Neural cell (in vitro differentiated cells): ENCODE results near the gene LMOD1. TPM values are rescaled to one million over a fixed set of nuclear protein-coding genes. Genes with fewer than 3 reads are reported as not detected.

Source experiments
- H2AFZ ChIP-seq: fragments of 200-600, 300-800 bp; sonication (generic), shearing (Covaris generic); 2 replicates; pipeline ENCODE4 v1.6.0; 2014; ENCODE audit warnings: low read depth, mild to moderate bottlenecking, antibody characterized with exemption, low read length, moderate library complexity
- H3F3A ChIP-seq: fragments of 200-600 bp; shearing (Covaris generic); 2 replicates; pipeline ENCODE4 v1.6.1; 2016; ENCODE audit warnings: mild to moderate bottlenecking, moderate library complexity, mixed read lengths, antibody characterized with exemption, low read length; ENCODE audit not compliant: insufficient read depth, poor library complexity, severe bottlenecking
- H3K27ac ChIP-seq: fragments of 200-600, 300-800 bp; sonication (generic), shearing (Covaris generic); 2 replicates; pipeline ENCODE4 v1.5.1; 2014; ENCODE audit warnings: mild to moderate bottlenecking, low read length, moderate library complexity
- H3K27me3 ChIP-seq: fragments of 300-800, 200-600 bp; sonication (generic), shearing (Covaris generic); 2 replicates; pipeline ENCODE4 v1.6.0; 2014; ENCODE audit warnings: mild to moderate bottlenecking, low read depth, low read length, moderate library complexity; ENCODE audit not compliant: insufficient read depth
- H3K36me3 ChIP-seq: fragments of 300-800, 200-600 bp; sonication (generic), shearing (Covaris generic); 2 replicates; pipeline ENCODE4 v1.5.1; 2014; ENCODE audit warnings: mild to moderate bottlenecking, antibody characterized with exemption, low read length, moderate library complexity; ENCODE audit not compliant: insufficient read depth
- H3K4me2 ChIP-seq: fragments of 300-800, 200-600 bp; sonication (generic), shearing (Covaris generic); 2 replicates; pipeline ENCODE4 v1.6.0; 2014; ENCODE audit warnings: mild to moderate bottlenecking, low read length
- H3K4me3 ChIP-seq: fragments of 300-800, 200-600 bp; sonication (generic), shearing (Covaris generic); 2 replicates; pipeline ENCODE4 v1.5.1; 2014; ENCODE audit warnings: mild to moderate bottlenecking, low read length, moderate library complexity
- H3K79me2 ChIP-seq: fragments of 200-600 bp; shearing (Covaris generic); replicated peaks from 2 replicates; pipeline ENCODE4 v1.6.0; 2014; ENCODE audit warnings: mild to moderate bottlenecking, low read length, moderate library complexity; ENCODE audit not compliant: insufficient read depth
- H3K9ac ChIP-seq: fragments of 300-800, 200-600 bp; sonication (generic), shearing (Covaris generic); 2 replicates; pipeline ENCODE4 v1.6.1; 2016; ENCODE audit warnings: mild to moderate bottlenecking, low read length, mixed read lengths
- H3K9me2 ChIP-seq: fragments of 200-600 bp; shearing (Covaris generic); 2 replicates; pipeline ENCODE4 v1.6.1; 2016; ENCODE audit warnings: mild to moderate bottlenecking, low read length, mixed read lengths; ENCODE audit not compliant: insufficient read depth
- H3K9me3 ChIP-seq: fragments of 200-600, 300-800 bp; sonication (generic), shearing (Covaris generic); 2 replicates; pipeline ENCODE4 v1.6.1; 2016; ENCODE audit warnings: mild to moderate bottlenecking, mixed run types, low read length, moderate library complexity, mixed read lengths
- H4K20me1 ChIP-seq: fragments of 200-600 bp; shearing (Covaris generic); 2 replicates; pipeline ENCODE4 v1.6.1; 2016; ENCODE audit warnings: mild to moderate bottlenecking, mixed run types; ENCODE audit not compliant: insufficient read depth
- CTCF ChIP-seq: fragments of 450-650 bp; IDR thresholded peaks from 2 replicates; pipeline ENCODE4 v1.5.1; 2014; ENCODE audit warnings: antibody characterized with exemption, mild to moderate bottlenecking, moderate library complexity; ENCODE audit not compliant: poor library complexity, severe bottlenecking
- EP300 ChIP-seq: fragments of 450-650 bp; conservative IDR thresholded peaks from 2 replicates; pipeline ENCODE4 v1.6.1; 2014; ENCODE audit warnings: antibody characterized with exemption, mild to moderate bottlenecking, moderate library complexity; ENCODE audit not compliant: poor library complexity, severe bottlenecking
- EZH2 ChIP-seq: fragments of 200-600, 300-800 bp; shearing (Covaris generic), sonication (generic); IDR thresholded peaks from 2 replicates; pipeline ENCODE4 v1.6.1; 2014; ENCODE audit warnings: antibody characterized with exemption, low read length, borderline replicate concordance, mild to moderate bottlenecking; ENCODE audit not compliant: insufficient read depth, poor library complexity, severe bottlenecking
- MXI1 ChIP-seq: fragments of 450-650 bp; conservative IDR thresholded peaks from 2 replicates; pipeline ENCODE4 v1.6.1; 2014; ENCODE audit warnings: antibody characterized with exemption, mild to moderate bottlenecking; ENCODE audit not compliant: poor library complexity, severe bottlenecking
- POLR2AphosphoS5 ChIP-seq: IDR thresholded peaks from 2 replicates; pipeline ENCODE4 v1.6.1; 2012
- RAD21 ChIP-seq: fragments of 450-650 bp; conservative IDR thresholded peaks from 2 replicates; pipeline ENCODE4 v1.6.1; 2014; ENCODE audit warnings: antibody characterized with exemption, mild to moderate bottlenecking, moderate library complexity
- REST ChIP-seq: IDR thresholded peaks from 2 replicates; pipeline ENCODE4 v1.6.1; 2012; ENCODE audit warnings: borderline replicate concordance
- SMC3 ChIP-seq: fragments of 450-650 bp; conservative IDR thresholded peaks from 2 replicates; pipeline ENCODE4 v1.6.1; 2014; ENCODE audit warnings: antibody characterized with exemption, mild to moderate bottlenecking, moderate library complexity; ENCODE audit not compliant: poor library complexity
- TAF1 ChIP-seq: IDR thresholded peaks from 2 replicates; pipeline ENCODE4 v1.6.1; 2012; ENCODE audit warnings: low read depth
- polyA plus RNA-seq: library from polyadenylated mRNA; depleted of rRNA; stranded (reverse); fragments of >200 nt; gene quantifications from 2 replicates; pipeline ENCODE4 v1.2.3, GENCODE V29; 2014

Gene LMOD1
- polyA plus RNA-seq, 1 donor from 2014 or later, result not detected

GRCh38 chr1:201884425-201884824 is 61.9 kb downstream of the LMOD1 start:
- Histone ChIP-seq H3K9me3 (no peaks in the 10 kb centered on the region), H4K20me1 (no peaks in the 10 kb centered on the region), H3K9me2 (no peaks in the 10 kb centered on the region), H3K4me3 (no peak overlapping the region), H3K36me3 (no peaks in the 10 kb centered on the region), H2AFZ (no peak overlapping the region), H3F3A (no peaks in the 10 kb centered on the region), H3K9ac (no peak overlapping the region), H3K27ac (no peak overlapping the region), H3K27me3 (peaks cover 11% of the 10 kb centered on the region), H3K79me2 (no peaks in the 10 kb centered on the region), H3K4me2 (no peak overlapping the region)
- TF ChIP-seq CTCF, result no peak
- no peak for TF ChIP-seq SMC3
- TF ChIP-seq REST, result no peak
- no peak for TF ChIP-seq TAF1
- TF ChIP-seq EP300, result no peak
- TF ChIP-seq MXI1, result no peak
- no peak for TF ChIP-seq RAD21
- TF ChIP-seq EZH2, result no peak
- TF ChIP-seq POLR2AphosphoS5, result no peak

- Histone ChIP-seq H3K79me2 (no peaks in the 10 kb centered on the region), H3K9ac (no peak overlapping the region), H3K9me3 (no peaks in the 10 kb centered on the region), H3K4me2 (no peak overlapping the region), H3K27ac (no peak overlapping the region), H2AFZ (no peak overlapping the region), H3K4me3 (no peak overlapping the region), H3F3A (no peaks in the 10 kb centered on the region), H3K9me2 (no peaks in the 10 kb centered on the region), H3K36me3 (no peaks in the 10 kb centered on the region), H3K27me3 (peaks cover 5% of the 10 kb centered on the region), H4K20me1 (no peaks in the 10 kb centered on the region)
- no peak for TF ChIP-seq SMC3
- TF ChIP-seq TAF1, result no peak
- no peak for TF ChIP-seq POLR2AphosphoS5
- TF ChIP-seq MXI1, result no peak
- no peak for TF ChIP-seq EZH2
- no peak for TF ChIP-seq EP300
- no peak for TF ChIP-seq REST
- TF ChIP-seq RAD21, result no peak
- no peak for TF ChIP-seq CTCF
Observed at GRCh38 chr1:201883786-201884185, 62.6 kb downstream of the LMOD1 start.
